Uterus (tissue), 2 donors: Measurements from ENCODE around the gene MOV10.

Experiments used
- CTCF ChIP-seq, 4 experiments: fragments of 200-600 bp in 2 of 4; fragments of 450-650 bp in 2 of 4; sonication (generic) in 2 of 4; IDR thresholded peaks; one replicate each; pipeline ENCODE4 v1.5.1; 2016 to 2019; ENCODE audit warnings: antibody characterized with exemption in 4 of 4, mild to moderate bottlenecking in 2 of 4, moderate library complexity in 1 of 4
- POLR2A ChIP-seq, 2 donors: fragments of 450-650 bp; IDR thresholded peaks; one replicate each; pipeline ENCODE4 v1.6.1; 2016; ENCODE audit warnings: antibody characterized with exemption in 2 of 2, mild to moderate bottlenecking in 1 of 2, moderate library complexity in 1 of 2

- no peak for TF ChIP-seq POLR2A (IDR thresholded peaks at IDR 0.05)
- TF ChIP-seq CTCF (IDR thresholded peaks at IDR 0.05): no peak
Observed at GRCh38 chr1:112720800-112721199, 46.3 kb downstream of the MOV10 start.
